Gastroesophageal sphincter (tissue), 3 donors: ENCODE results near the gene ACTL6B.

ENCODE experiments used
- CTCF ChIP-seq, 4 experiments: fragments of 200-600 bp in 2 of 4; fragments of 450-650 bp in 2 of 4; sonication (generic) in 1 of 4; IDR thresholded peaks; one replicate each; pipeline ENCODE4 v1.5.1; 2017 to 2019; ENCODE audit warnings: antibody characterized with exemption in 4 of 4, mild to moderate bottlenecking in 2 of 4, moderate library complexity in 2 of 4
- POLR2AphosphoS5 ChIP-seq: sonication (generic); formaldehyde crosslinking; IDR thresholded peaks from one replicate; pipeline ENCODE4 v1.6.1; 2017; ENCODE audit warnings: antibody characterized with exemption

- TF ChIP-seq CTCF (IDR thresholded peaks at IDR 0.05), result no peak
- no peak for TF ChIP-seq POLR2AphosphoS5
Observed at GRCh38 chr7:100612730-100613390, 43.4 kb downstream of the ACTL6B start.
